ENCODE data around the gene LITAF. TPM values are rescaled to one million over a fixed set of nuclear protein-coding genes. Genes with fewer than 3 reads are reported as not detected.

Gene LITAF
- total RNA-seq, 2 donors from 2014 or later, result 144 to 211 TPM

DNA sequence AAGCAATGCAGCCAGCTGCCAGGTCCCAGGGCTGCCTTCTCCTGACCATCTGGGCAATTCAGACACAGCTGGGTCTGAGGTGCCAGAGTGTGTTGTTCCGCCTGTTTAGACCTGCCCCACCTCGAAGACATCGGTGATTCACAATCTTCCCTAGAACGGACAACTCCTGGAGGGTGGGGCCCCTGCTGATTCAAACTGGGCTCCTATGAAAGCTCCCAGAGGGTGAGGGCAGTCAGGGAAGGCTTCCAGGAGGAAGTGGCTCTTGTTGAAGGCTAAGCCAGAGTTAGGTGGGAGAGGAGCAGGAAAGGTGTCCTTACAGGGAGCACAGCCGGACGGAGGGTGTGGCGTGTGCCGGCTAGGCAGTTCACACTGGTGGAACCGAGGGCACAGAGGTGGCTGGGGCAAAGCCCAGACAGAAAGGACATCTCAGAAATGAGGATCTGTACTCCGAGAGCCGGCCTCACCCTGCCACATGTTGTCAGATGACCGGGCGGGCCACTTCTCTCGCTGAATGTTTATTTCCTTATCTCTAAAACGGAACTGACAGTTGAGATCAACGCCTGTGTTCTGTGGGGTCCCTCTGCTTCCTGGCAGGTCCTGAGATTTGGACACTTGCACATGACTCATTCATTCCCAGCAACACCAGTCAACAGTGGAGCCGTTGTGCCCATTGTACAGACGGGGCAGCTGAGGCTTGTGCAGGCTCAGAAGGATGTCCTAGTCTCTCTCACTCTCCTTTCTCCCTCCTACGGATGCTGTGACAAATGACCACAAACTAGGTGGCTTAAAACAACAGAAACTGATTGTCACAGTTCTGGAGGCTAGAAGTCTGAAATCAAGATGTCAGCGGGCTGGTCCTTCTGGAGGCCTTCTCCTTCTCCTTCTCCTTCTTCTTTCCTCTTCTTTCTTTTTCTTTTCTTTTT lies 26.9 kb upstream of the LITAF start:
- TF ChIP-seq, protein P1, sequence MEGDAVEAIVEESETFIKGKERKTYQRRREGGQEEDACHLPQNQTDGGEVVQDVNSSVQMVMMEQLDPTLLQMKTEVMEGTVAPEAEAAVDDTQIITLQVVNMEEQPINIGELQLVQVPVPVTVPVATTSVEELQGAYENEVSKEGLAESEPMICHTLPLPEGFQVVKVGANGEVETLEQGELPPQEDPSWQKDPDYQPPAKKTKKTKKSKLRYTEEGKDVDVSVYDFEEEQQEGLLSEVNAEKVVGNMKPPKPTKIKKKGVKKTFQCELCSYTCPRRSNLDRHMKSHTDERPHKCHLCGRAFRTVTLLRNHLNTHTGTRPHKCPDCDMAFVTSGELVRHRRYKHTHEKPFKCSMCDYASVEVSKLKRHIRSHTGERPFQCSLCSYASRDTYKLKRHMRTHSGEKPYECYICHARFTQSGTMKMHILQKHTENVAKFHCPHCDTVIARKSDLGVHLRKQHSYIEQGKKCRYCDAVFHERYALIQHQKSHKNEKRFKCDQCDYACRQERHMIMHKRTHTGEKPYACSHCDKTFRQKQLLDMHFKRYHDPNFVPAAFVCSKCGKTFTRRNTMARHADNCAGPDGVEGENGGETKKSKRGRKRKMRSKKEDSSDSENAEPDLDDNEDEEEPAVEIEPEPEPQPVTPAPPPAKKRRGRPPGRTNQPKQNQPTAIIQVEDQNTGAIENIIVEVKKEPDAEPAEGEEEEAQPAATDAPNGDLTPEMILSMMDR (IDR thresholded peaks at IDR 0.05), result no peak
- Histone ChIP-seq H3K27ac (peak overlapping the region; percentile 62), H3K4me3 (no peak overlapping the region), H3K9me3 (no peaks in the 10 kb centered on the region), H3K36me3 (no peaks in the 10 kb centered on the region), H3K9ac (ENCODE audit: low read depth in 2 of 2, low read length in 2 of 2) (peak overlapping the region; percentile 25 to 70), H3K27me3 (no peaks in the 10 kb centered on the region), H3K4me1 (peaks cover 19% of the 10 kb centered on the region)
- DNase-seq, result peak; percentile 92
- intact Hi-C loops (cut with DNase I), result no loop called here

DNA sequence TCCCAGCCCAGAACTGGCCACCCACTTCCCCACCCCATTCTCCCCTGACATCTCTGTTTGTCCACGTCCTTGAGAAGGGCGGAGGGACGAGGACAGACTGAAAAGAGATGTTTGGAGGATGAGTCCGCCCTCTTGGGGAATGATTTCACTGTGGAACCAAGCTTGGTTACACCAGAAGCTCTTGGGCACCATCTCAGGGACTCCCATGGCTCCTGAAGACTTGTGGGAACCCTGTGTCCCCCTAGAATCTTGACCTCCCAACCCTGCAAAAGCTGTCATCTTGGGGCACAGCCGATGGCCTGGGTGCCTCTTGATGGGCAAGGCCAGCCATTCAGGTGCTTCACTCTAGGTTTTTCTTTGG lies 25.9 kb upstream of the LITAF start:
- no peaks in the 10 kb centered on the region for H3K9me3 ChIP-seq
- intact Hi-C loops (cut with DNase I), result no loop called here
- H3K36me3 ChIP-seq, result no peaks in the 10 kb centered on the region
- no peak for DNase-seq
- H3K9ac ChIP-seq (ENCODE audit: low read depth in 2 of 2, low read length in 2 of 2), result peak overlapping the region in 1 of 2 donors; percentile 76
- peaks cover 19% of the 10 kb centered on the region for H3K4me1 ChIP-seq
- TF ChIP-seq, protein P1 (IDR thresholded peaks at IDR 0.05), result no peak
- no peak overlapping the region for H3K4me3 ChIP-seq
- peak overlapping the region; percentile 62 for H3K27ac ChIP-seq
- no peaks in the 10 kb centered on the region for H3K27me3 ChIP-seq

DNA sequence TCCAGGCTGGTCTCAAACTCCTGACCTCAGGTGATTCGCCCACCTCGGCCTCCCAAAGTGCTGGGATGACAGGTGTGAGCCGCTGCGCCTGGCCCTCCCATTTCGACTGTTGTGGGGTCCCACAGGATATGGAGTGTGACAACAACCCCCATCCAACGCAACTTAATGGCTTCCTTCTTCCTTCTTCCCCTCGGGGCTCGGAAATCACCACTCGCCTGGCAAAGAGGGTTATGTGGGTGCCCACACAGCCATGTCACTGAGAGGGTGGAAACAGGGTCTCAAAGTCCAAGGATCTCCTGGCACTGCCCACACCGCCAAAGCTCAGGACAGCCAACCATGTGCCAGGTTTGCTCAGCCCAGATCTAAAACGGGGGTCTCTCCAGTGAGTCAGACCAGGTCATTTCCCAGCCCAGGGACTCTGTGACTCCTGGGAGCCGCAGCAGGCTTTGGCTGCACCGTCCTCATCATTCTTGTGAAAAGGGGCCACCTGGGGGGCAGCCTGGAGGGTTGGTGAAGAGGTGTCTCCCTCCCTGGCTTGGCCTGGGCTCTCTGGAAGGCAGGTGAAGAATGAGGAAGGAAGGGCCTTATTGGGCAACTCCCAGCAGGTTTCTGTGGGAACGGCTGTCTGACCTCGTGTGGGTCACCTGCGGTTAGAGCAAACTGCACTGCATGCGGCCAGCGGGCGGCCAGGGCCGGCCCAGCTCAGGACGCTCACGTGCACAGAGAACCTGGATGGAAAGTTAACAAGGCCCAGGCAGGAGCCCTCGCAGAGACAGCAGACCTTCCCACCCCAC lies 25.3 kb upstream of the LITAF start:
- intact Hi-C loops (cut with DNase I), result no loop called here
- peaks cover 19% of the 10 kb centered on the region for H3K4me1 ChIP-seq
- H3K36me3 ChIP-seq, result no peaks in the 10 kb centered on the region
- H3K27me3 ChIP-seq, result no peaks in the 10 kb centered on the region
- TF ChIP-seq, protein P1 (IDR thresholded peaks at IDR 0.05), result no peak
- peak; percentile 85 for DNase-seq
- H3K27ac ChIP-seq, result peak overlapping the region; percentile 62
- no peaks in the 10 kb centered on the region for H3K9me3 ChIP-seq
- no peak overlapping the region for H3K4me3 ChIP-seq
- H3K9ac ChIP-seq (ENCODE audit: low read depth in 2 of 2, low read length in 2 of 2), result peak overlapping the region in 1 of 2 donors; percentile 76

DNA sequence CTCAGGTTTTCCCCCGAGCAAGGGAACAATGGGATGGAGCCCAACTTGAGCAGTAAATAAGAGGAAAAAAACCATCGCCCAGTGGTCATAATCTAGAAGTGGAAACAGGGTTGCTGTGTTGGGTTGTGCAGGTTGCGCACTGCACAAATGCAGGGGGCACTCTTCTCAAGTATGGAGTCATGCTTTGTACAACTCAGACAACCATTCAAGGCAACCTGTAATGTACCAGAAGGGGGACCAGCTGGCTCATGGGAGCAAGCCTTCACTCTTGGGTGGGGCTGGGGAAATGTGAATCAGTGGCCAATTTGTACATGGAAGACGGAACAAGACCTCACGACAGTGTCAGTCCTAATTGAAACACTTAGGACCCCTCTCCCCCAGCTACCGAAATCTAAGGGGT lies 23.9 kb upstream of the LITAF start:
- no peaks in the 10 kb centered on the region for H3K27me3 ChIP-seq
- no peaks in the 10 kb centered on the region for H3K36me3 ChIP-seq
- H3K27ac ChIP-seq, result no peak overlapping the region
- no peaks in the 10 kb centered on the region for H3K9me3 ChIP-seq
- intact Hi-C loops (cut with DNase I), result no loop called here
- H3K4me1 ChIP-seq, result peaks cover 19% of the 10 kb centered on the region
- TF ChIP-seq, protein P1 (IDR thresholded peaks at IDR 0.05), result no peak
- no peak overlapping the region for H3K9ac ChIP-seq (ENCODE audit: low read depth in 2 of 2, low read length in 2 of 2)
- DNase-seq, result no peak
- no peak overlapping the region for H3K4me3 ChIP-seq

DNA sequence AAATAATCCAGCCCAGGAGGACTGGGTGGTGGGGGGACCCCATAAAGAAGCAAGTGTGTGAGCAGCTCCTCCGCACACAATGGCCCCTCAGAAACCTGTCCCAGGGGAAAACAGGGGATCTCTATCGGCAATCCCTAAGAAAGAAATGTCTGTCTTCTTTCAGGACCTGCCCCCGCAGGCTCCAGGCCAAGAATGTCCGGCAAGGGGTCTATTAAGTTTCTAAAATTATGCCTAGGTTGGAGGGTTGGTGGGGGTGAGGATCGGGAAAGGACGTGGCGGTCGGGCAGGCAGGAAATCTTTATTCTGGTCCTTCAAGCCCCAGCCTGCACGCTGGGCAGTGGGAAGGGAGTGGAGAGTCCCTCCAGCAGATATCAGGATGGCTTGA lies 23.4 kb upstream of the LITAF start:
- Histone ChIP-seq H3K4me1 (peaks cover 19% of the 10 kb centered on the region), H3K9me3 (no peaks in the 10 kb centered on the region), H3K27ac (no peak overlapping the region), H3K27me3 (no peaks in the 10 kb centered on the region), H3K36me3 (no peaks in the 10 kb centered on the region), H3K9ac (ENCODE audit: low read depth in 2 of 2, low read length in 2 of 2) (no peak overlapping the region), H3K4me3 (no peak overlapping the region)
- TF ChIP-seq, protein P1 (IDR thresholded peaks at IDR 0.05), result no peak
- intact Hi-C loops (cut with DNase I), result no loop called here
- DNase-seq, result no peak
